HL-60/S4 (cell line): Measurements from ENCODE around the gene PRPF19.

Source experiments
- in situ Hi-C: fragments of 300-500 bp; cut with MboI; formaldehyde crosslinking; loops from 2 replicates; pipeline ENCODE4 v1.14.3; 2022; ENCODE audit warnings: low sequenced_read_pairs

Gene PRPF19

GRCh38 chr11:60938500-60938899 is 32.1 kb upstream of the PRPF19 start:
- in situ Hi-C loops, result no loop called here

GRCh38 chr11:60937811-60938210 is 31.4 kb upstream of the PRPF19 start:
- in situ Hi-C loops, result no loop called here

- in situ Hi-C loops, result no loop called here
These were observed 30.8 kb upstream of the PRPF19 start for GRCh38 chr11:60937144-60937527.

- in situ Hi-C loops, result no loop called here
These were observed 30.2 kb upstream of the PRPF19 start for GRCh38 chr11:60936467-60937143.

- in situ Hi-C loops, result no loop called here
These were observed 29.5 kb upstream of the PRPF19 start for GRCh38 chr11:60935676-60936442.

- in situ Hi-C loops, result no loop called here
These were observed 28.6 kb upstream of the PRPF19 start for GRCh38 chr11:60934790-60935605.

GRCh38 chr11:60934124-60934789 is 27.9 kb upstream of the PRPF19 start:
- in situ Hi-C loops, result no loop called here

- in situ Hi-C loops, result no loop called here
These were observed 27.2 kb upstream of the PRPF19 start for GRCh38 chr11:60933416-60934123.

- in situ Hi-C loops, result no loop called here
These were observed 26.4 kb upstream of the PRPF19 start for GRCh38 chr11:60932605-60933356.

GRCh38 chr11:60931917-60932316 is 25.5 kb upstream of the PRPF19 start:
- in situ Hi-C loops, result no loop called here

GRCh38 chr11:60930394-60930793 is 24.0 kb upstream of the PRPF19 start:
- in situ Hi-C loops, result no loop called here

- in situ Hi-C loops, result no loop called here
These were observed 23.4 kb upstream of the PRPF19 start for GRCh38 chr11:60929764-60930163.

- in situ Hi-C loops, result no loop called here
These were observed 22.2 kb upstream of the PRPF19 start for GRCh38 chr11:60928563-60929001.

GRCh38 chr11:60927600-60927999 is 21.2 kb upstream of the PRPF19 start:
- in situ Hi-C loops, result no loop called here

GRCh38 chr11:60927061-60927592 is 20.7 kb upstream of the PRPF19 start:
- in situ Hi-C loops, result no loop called here

GRCh38 chr11:60926500-60926899 is 20.1 kb upstream of the PRPF19 start:
- in situ Hi-C loops, result no loop called here

- in situ Hi-C loops, result no loop called here
These were observed 19.5 kb upstream of the PRPF19 start for GRCh38 chr11:60925868-60926267.

GRCh38 chr11:60924906-60925853 is 18.8 kb upstream of the PRPF19 start:
- in situ Hi-C loops, result no loop called here
